ENCODE data around the gene GPR22.

DNA sequence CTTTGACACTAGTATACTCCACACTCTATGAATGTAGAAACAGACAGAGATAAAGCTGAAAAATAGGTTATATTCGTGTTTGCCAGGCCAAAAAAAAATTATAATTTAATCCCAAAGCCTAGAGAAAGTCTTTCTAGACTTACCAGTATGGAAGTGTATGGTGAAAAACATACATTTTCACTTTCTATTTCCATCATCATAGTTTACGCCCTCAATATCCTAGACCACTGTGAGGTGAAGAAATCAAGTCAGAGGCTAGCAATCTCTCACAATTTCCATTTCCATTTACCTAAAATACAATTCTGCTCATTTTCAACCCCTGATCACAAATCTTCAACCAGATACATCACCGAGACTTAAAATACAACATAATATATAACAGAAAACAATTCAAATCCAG is 16.2 kb downstream of the GPR22 start:
- TF ChIP-seq, protein P1, sequence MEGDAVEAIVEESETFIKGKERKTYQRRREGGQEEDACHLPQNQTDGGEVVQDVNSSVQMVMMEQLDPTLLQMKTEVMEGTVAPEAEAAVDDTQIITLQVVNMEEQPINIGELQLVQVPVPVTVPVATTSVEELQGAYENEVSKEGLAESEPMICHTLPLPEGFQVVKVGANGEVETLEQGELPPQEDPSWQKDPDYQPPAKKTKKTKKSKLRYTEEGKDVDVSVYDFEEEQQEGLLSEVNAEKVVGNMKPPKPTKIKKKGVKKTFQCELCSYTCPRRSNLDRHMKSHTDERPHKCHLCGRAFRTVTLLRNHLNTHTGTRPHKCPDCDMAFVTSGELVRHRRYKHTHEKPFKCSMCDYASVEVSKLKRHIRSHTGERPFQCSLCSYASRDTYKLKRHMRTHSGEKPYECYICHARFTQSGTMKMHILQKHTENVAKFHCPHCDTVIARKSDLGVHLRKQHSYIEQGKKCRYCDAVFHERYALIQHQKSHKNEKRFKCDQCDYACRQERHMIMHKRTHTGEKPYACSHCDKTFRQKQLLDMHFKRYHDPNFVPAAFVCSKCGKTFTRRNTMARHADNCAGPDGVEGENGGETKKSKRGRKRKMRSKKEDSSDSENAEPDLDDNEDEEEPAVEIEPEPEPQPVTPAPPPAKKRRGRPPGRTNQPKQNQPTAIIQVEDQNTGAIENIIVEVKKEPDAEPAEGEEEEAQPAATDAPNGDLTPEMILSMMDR (IDR thresholded peaks at IDR 0.05), result no peak
- TF ChIP-seq POLR2AphosphoS5 (IDR thresholded peaks at IDR 0.05; ENCODE audit: low read depth, low read length), result no peak

All from Panc1 (cell line).